Endometrial microvascular endothelial cells (primary cell): Measurements from ENCODE around the gene TPGS1. TPM values are rescaled to one million over a fixed set of nuclear protein-coding genes. Genes with fewer than 3 reads are reported as not detected.

Experiments used
- in situ Hi-C: cut with HindIII; loops from 2 replicates; pipeline ENCODE4 v1.10.0; 2017; ENCODE audit warnings: low sequenced_read_pairs, low pct_unique_long_range_greater_than_20kb; ENCODE audit errors: inconsistent ontology term
- total RNA-seq: library from RNA; depleted of rRNA; stranded (reverse); fragments of >200 nt; gene quantifications from one replicate; pipeline ENCODE4 v1.2.3, GENCODE V29; 2015; ENCODE audit errors: inconsistent ontology term

TPGS1 gene
- total RNA-seq, 1 donor from 2014 or later, result 17.6 TPM

DNA sequence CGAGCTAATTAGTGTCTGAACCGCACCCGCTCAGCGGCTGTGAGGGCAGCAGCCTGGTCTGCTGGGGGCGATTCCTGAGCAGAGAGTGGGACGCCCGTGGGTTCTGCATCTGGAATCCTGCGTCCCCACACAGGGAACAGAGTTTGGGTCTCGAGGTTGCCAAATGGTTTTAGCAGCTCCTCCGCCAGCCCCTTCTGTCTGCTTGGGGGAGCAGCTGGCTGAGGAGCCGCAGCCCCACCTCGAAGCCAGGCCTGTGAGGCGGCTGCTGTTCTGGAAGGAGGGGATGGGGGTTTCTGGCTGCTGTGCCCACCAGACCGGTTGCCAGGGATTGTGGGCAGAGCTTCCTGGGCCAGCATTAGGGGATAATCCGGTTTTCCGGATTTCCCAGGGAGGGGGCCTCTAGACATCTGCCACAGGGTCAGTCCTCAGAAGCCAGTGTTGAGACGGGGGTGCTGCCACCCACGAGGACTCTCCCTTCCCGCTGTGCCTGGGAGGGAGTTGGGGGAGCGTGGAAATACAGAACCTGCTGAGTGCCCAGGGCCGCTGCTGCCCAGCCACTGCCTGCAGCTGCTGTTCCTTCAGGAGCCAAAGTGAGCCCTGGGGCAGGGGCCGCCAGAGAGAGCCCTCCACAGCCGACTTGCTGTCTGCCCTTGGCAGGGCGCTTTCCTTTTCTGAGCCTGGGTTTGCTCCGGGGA, 26.2 kb downstream of the TPGS1 start:
- in situ Hi-C loops, result no loop called here

DNA sequence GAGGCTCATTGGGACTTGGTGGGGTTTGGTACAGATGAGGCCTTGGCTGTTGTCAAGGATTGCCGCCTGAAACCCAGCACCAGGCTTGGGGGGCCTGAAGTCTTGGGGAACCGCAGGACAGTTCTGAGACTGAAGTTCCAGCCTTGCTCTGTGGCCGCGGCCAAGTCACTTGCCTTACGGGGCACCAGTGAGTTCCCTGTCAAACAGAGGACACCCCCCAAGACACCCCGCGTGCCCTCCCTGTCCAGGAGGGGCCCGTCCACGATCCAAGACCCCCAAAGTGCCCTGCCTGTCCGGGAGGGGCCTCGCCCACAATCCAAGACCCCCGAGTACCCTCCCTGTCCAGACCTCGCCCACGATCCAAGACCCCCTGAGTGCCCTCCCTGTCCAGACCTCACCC, 26.8 kb downstream of the TPGS1 start:
- in situ Hi-C loops, result no loop called here

DNA sequence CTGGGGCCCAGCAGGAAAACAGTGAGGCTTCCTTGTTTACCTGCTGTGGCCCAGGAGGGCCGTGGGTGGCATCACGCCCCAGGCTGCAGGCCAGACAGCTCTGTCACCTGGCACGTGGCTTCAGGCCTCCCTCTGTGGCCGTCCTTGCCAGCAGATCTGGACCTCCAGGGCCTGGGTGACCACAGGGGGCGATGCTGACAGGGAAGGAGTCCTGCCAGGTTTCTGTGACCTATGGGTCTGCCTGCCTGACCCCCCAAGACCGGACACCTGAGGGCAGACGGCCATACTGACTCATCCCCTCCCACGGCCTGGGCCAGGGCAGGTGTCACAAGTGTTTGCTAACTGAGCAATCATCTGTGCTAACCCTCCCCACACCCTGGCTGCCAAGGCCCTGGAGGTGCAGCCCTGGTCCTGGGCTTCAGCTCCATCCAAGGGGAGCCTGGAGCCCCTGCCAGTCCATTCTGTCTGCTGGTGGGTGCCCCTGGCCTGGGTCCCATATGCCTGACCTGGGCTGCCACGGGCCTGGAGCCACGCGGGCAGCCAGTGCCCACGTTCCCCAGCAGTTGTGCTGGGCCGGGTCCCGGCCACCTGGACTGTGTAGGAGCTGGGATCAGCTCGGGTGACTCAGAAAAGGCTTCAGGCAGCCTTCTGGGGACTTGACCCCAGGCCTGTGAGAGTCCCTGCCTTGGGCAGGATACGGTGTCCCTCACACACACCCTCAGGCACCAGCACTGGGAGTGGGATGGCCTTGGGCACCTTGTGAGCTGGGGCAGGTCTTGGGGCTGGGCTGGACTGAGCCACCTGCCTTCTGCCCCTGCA, 27.9 kb downstream of the TPGS1 start:
- in situ Hi-C loops, result no loop called here

DNA sequence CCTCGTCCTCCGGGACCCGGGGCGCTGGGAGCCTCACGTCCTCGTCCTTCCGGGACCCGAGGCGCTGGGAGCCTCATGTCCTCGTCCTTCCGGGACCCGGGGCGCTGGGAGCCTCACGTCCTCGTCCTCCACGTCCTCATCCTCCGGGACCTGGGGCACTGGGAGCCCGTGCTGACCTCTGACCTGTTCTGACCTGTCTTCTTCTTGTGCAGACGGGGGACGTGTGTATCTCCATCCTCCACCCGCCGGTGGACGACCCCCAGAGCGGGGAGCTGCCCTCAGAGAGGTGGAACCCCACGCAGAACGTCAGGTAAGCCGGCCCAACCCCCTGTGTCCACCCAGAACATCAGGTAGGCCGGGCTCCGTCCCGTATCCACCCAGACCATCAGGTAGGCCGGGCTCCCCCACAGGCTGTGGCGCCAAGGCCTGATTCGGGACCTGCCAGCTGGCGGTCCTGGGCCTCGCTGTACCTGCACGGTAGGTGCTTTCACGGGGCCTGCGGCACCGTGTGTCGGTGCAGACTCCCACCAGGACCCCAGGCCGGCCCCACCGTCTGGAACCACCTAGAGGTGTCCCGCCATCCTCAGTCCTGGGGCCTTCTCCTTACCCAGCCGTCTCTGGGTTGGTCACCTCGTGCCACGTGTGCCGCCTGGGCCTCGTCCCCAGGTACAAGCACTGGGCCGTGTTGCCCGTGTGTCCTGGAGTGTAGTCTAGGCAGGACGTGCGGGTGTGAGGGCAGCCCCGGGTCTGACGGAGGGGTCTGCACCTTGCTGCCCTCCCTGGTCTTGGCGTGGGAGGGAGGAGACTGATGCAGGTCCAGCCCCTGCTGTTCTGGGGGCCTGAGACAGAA, 29.0 kb downstream of the TPGS1 start:
- in situ Hi-C loops, result no loop called here

DNA sequence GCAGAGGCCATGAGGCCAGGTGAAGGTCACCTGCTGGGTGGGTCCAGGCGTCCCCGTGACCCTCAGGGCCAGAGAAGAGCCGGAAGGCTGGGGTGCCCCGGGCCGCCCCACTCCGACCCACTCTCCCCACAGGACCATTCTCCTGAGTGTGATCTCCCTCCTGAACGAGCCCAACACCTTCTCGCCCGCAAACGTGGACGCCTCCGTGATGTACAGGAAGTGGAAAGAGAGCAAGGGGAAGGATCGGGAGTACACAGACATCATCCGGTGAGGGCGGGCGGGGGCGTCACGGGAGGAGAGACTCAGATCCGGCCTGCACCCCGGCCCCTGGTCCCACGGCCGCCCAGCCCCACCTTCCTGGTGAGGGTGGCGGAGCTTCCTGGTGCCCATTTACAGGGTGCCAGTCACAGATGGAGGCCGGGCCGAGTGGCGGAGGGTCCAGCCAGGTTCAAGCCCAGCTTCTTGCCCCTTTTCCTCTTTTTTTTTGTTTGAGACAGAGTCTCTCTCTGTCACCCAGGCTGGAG, 29.6 kb downstream of the TPGS1 start:
- in situ Hi-C loops, result no loop called here

DNA sequence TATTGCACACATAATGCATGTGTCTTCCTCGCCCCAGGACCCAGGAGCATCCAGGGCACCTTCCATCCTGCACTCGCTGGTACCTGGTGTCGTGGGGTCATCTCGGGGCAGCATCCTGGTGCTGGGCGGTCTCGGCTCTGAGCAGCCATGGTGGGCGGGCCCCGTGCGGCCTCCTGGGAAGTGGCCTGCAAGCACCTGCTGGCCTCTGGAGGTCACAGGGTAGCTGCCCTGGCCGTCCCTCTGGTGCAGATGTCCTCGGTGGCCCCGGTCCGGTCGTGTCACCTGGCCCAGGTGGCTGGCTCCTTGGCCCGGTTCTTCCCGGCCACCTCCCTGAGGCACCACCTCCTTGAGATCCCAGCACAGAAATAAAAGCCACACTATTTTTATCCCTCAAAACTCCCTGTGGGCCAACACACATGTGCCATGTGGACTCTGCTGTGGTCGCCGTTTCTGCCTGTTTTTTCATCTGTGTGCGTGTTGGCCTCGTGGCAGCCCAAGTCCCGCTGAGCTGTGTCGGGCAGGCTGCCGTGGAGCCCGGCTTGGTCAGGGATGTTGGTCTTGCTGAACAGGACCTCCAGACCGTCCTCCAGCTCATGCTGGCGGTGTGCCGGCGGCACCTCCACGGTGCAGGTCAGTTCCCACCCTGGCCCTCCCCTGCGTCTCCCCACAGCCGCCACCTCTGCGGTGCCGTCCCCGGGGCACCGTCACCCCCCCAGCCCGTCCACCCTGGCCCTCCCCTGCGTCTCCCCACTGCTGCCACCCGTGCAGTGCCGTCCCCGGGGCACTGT, 31.5 kb downstream of the TPGS1 start:
- in situ Hi-C loops, result no loop called here

DNA sequence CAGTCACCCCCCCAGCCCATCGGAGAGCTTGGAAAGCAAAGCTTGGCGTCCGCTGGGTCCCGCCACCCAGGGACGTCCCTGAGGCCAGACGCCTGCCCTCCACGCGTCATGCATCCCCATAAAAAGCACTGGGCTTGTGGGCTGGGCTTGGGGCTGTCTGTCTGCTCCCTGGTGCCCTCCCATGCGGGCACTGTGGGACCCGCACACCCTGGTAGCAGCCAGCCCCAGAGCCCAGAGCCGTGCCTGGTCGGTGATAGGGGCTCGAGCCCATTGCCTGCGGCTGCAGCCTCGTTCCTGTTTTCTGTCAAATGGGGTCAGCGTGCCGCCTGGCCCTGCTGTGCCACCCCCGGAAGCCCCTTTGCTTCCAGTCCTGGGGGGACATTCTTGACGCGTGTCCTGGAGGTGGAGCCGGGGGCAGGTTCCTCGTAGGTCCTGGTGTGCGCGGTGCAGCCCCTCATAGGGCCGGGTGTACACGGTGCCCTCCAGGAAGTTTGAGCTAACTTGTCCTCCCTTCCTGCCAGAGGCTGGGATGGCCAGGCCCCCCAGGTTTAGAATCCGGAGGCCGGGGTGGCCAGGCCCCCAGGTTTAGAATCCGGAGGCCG, 32.2 kb downstream of the TPGS1 start:
- in situ Hi-C loops, result no loop called here

DNA sequence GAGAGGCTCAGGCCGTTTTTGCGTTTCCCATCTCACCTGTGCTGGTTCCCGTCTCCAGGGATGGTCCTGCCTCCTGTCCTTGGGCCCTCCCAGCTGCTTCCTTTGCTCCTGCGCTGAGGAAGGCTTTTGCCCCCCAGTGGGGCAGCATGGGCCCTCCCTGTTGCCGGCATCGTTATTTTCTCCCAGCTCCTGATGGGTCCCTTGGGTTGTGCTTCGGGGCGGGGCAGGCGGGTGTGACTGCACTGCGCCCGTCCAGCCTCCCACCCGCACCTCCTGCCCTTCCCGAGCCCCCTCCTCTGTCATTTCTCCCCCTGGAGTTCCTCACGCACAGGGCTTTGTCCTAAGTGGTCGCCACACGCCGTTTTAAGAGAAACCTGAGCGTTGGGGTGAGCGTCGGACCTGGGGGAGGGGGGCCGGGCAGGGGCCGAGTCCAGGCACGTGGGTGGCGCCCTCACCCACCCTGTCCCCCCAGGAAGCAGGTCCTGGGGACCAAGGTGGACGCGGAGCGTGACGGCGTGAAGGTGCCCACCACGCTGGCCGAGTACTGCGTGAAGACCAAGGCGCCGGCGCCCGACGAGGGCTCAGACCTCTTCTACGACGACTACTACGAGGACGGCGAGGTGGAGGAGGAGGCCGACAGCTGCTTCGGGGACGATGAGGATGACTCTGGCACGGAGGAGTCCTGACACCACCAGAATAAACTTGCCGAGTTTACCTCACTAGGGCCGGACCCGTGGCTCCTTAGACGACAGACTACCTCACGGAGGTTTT, 33.8 kb downstream of the TPGS1 start:
- in situ Hi-C loops, result no loop called here

DNA sequence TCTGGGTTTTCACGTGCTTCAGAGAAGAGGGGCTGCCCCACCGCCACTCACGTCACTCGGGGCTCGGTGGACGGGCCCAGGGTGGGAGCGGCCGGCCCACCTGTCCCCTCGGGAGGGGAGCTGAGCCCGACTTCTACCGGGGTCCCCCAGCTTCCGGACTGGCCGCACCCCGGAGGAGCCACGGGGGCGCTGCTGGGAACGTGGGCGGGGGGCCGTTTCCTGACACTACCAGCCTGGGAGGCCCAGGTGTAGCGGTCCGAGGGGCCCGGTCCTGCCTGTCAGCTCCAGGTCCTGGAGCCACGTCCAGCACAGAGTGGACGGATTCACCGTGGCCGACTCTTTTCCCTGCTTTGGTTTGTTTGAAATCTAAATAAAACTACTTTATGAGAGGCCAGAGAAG, 34.4 kb downstream of the TPGS1 start:
- in situ Hi-C loops, result no loop called here

DNA sequence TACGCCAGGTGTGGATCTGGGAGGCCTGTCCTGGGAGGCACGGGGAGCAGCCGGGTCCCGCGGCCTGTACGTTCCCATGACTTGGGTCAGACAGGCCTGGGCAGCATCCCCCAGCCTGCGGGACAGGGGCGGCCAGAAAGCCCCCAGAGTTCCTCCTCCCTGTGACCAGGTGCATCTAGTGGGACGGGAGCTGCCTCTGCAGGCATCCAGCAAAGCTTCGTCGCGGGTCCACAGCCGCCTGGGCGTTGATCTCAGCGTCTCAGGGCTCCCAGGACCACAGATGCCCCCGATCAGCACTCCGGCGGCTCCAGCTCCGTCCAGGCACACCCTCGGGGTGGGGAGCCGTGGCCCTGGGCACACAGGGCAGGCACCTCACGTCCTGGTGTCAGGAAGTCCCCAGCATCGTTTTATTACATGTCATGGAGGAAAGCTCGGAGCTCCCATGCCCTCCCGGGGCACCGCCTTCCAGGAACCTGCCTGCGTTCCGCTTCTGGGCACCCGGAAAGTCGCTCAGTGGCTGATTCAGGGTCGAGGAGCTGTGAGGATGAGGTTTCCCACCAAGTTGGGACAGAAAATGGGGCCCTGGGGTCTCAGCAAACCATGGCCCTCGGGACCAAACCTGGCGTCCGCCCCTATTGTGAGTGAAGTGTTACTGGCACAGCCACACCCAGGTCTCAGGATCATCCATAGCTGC, 35.0 kb downstream of the TPGS1 start:
- in situ Hi-C loops, result no loop called here

DNA sequence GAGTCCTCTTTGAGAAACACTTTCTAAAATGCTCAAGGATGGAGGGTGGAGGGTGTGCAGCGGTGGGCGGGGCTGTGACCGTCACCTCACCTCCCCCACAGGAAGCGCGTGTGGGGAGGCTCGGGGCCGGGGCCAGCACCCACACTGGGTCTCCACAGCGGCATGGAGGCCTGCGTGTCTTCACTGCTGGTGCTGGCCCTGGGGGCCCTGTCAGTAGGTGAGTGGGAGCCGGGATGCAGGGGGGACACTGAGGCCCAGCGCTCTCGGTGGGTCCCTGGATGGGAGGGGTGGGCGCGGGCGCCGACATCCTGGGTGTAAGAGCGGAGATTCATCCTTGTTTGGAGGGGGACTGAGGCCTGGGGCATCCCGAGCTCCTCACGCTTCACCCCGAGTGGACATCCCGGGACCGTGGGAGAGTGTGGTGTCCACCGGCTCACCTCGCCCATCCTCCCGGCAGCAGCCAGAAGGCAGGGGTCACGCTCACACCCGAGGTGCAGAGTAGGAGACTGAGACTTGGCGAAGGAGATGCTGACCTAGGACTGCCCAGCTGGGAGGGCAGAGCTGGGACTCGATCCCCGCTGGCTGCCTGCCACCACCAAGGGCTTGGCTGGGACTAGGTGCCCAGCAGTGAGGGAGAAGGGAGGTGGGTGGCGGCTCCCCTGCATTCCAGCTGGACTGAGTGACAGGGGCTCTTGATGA, 36.8 kb downstream of the TPGS1 start, which contains the start of gene GZMM:
TSS of gene GZMM (plus strand) at position 144 of the 699 bp plus-strand sequence. CDS start at position 163, 19 bp downstream.
- in situ Hi-C loops, result no loop called here

DNA sequence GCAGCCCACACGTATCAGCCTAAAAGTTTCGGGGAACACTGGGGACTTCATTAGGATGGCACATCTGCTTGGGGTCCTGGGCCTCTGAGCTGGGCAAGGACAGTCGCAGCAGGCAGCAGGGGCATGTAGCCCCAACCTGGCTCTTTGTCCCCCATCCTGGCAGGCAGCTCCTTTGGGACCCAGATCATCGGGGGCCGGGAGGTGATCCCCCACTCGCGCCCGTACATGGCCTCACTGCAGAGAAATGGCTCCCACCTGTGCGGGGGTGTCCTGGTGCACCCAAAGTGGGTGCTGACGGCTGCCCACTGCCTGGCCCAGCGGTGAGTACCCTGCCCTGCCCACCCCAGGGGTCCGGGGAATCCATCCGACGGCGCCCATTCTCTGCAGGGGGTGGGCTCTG, 39.8 kb downstream of the TPGS1 start:
- in situ Hi-C loops, result no loop called here

DNA sequence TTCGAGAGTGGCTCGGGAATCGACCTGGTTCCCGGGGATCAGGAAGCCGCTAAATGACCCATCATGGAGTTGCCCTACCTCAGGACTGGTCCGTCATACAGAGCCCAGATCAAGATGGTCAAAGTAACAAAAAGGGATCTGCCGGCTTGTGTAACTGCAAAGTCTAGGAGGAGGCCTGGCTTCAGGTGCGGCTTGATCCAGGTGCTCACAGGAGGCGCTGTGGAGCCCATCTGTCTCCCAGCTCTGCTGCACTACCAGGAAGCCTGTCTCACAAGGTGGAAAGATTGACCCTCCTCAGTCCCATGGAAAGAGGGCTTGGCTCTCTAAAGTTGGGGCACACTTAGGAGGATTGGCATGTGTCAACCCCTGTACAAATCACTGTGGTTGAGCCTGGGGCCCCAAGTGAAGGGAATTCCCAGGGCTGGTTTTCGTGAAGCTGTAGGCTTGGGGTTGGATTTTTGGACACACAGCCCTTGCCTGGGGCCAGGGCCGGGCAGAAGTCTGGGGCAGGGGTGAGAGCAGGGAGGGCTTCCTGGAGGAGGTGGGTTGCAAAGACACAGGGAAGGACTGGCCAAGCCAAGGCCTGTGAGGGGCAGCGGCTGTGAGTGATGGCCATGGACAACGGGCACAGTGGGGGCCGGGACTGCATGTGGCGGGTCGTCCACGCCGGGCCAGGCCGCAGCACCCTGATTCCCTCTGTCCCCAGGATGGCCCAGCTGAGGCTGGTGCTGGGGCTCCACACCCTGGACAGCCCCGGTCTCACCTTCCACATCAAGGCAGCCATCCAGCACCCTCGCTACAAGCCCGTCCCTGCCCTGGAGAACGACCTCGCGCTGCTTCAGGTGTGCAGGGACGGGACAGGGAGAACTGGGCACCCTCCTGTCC, 40.8 kb downstream of the TPGS1 start:
- in situ Hi-C loops, result no loop called here

DNA sequence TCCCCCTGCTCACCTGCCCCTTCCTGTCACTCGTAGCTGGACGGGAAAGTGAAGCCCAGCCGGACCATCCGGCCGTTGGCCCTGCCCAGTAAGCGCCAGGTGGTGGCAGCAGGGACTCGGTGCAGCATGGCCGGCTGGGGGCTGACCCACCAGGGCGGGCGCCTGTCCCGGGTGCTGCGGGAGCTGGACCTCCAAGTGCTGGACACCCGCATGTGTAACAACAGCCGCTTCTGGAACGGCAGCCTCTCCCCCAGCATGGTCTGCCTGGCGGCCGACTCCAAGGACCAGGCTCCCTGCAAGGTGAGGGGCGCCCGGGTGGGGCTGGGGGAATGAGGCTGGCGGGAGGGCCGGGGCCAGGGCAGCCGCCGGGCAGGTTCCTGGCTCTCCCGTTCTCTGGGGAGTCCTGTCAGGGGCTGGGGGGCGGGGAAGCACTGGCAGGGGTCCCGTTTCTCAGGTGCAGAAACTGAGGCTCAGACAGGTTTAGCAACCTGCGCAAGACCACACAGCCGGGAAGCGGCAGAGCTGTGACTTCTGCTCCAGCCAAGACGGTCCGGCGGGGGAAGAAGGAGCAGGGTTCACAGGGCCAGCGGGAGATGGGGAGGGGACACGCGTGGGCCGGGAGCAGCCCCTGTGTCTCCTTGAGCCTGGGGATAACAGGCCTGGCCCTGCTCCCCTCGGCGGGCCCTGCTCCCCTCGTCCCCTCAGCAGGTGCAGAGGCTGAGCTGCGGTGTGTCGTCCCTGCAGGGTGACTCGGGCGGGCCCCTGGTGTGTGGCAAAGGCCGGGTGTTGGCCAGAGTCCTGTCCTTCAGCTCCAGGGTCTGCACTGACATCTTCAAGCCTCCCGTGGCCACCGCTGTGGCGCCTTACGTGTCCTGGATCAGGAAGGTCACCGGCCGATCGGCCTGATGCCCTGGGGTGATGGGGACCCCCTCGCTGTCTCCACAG, 41.9 kb downstream of the TPGS1 start:
- in situ Hi-C loops, result no loop called here
